ENCODE measurements around the gene NEDD4L.

GRCh38 chr18:58097121-58097906 is 53.3 kb downstream of the NEDD4L start:
- TF ChIP-seq, protein P1, sequence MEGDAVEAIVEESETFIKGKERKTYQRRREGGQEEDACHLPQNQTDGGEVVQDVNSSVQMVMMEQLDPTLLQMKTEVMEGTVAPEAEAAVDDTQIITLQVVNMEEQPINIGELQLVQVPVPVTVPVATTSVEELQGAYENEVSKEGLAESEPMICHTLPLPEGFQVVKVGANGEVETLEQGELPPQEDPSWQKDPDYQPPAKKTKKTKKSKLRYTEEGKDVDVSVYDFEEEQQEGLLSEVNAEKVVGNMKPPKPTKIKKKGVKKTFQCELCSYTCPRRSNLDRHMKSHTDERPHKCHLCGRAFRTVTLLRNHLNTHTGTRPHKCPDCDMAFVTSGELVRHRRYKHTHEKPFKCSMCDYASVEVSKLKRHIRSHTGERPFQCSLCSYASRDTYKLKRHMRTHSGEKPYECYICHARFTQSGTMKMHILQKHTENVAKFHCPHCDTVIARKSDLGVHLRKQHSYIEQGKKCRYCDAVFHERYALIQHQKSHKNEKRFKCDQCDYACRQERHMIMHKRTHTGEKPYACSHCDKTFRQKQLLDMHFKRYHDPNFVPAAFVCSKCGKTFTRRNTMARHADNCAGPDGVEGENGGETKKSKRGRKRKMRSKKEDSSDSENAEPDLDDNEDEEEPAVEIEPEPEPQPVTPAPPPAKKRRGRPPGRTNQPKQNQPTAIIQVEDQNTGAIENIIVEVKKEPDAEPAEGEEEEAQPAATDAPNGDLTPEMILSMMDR (conservative IDR thresholded peaks at IDR 0.05): no peak
- no peak for TF ChIP-seq EZH2 (IDR thresholded peaks at IDR 0.05; ENCODE audit: low read depth)

Data from PC-9 (cell line).